GM23338 (cell line): ENCODE results near the gene SYP. TPM values are rescaled to one million over a fixed set of nuclear protein-coding genes. Genes with fewer than 3 reads are reported as not detected.

Experiments used
- ATAC-seq: fragments of 200-7000 bp; cut with Tn5 transposase; 3 replicates; pipeline ENCODE4 v1.9.1; 2020
- DNase-seq: peaks from one replicate; pipeline ENCODE4 v3.0.0-alpha.2; 2015; ENCODE audit warnings: low spot score
- H2AFZ ChIP-seq: fragments of 200-600 bp; sonication (generic); 2 replicates; pipeline ENCODE4 v1.8.0; 2016; ENCODE audit warnings: antibody characterized with exemption, mild to moderate bottlenecking, moderate library complexity
- H3F3A ChIP-seq: fragments of 200-600 bp; sonication (generic); replicated peaks from 2 replicates; pipeline ENCODE4 v1.8.0; 2017; ENCODE audit warnings: antibody characterized with exemption, mixed run types, low read depth
- H3K27ac ChIP-seq: fragments of 200-600 bp; sonication (generic); 2 replicates; pipeline ENCODE4 v1.6.1; 2016; ENCODE audit warnings: low read depth
- H3K27me3 ChIP-seq: fragments of 200-600 bp; sonication (generic); 2 replicates; pipeline ENCODE4 v1.8.0; 2016; ENCODE audit warnings: mild to moderate bottlenecking, mixed run types, moderate library complexity; ENCODE audit not compliant: insufficient read depth
- H3K36me3 ChIP-seq: fragments of 200-600 bp; sonication (generic); 2 replicates; pipeline ENCODE4 v1.8.0; 2016; ENCODE audit warnings: mild to moderate bottlenecking; ENCODE audit not compliant: insufficient read depth
- H3K4me1 ChIP-seq: fragments of 200-600 bp; sonication (generic); 2 replicates; pipeline ENCODE4 v1.8.0; 2016; ENCODE audit warnings: mild to moderate bottlenecking, moderate library complexity; ENCODE audit not compliant: insufficient read depth
- H3K4me2 ChIP-seq: fragments of 200-600 bp; sonication (generic); 2 replicates; pipeline ENCODE4 v1.7.1; 2017; ENCODE audit warnings: mixed run types
- H3K4me3 ChIP-seq: fragments of 200-600 bp; sonication (generic); 2 replicates; pipeline ENCODE4 v1.6.1; 2016; ENCODE audit warnings: mixed run types
- H3K79me2 ChIP-seq: fragments of 200-600 bp; sonication (generic); replicated peaks from 2 replicates; pipeline ENCODE4 v1.8.0; 2017; ENCODE audit warnings: mild to moderate bottlenecking; ENCODE audit not compliant: insufficient read depth
- H3K9me2 ChIP-seq: fragments of 200-600 bp; sonication (generic); 2 replicates; pipeline ENCODE4 v1.8.0; 2017; ENCODE audit not compliant: insufficient read depth
- H4K20me1 ChIP-seq: fragments of 200-600 bp; sonication (generic); replicated peaks from 2 replicates; pipeline ENCODE4 v1.8.0; 2017; ENCODE audit warnings: mild to moderate bottlenecking; ENCODE audit not compliant: insufficient read depth
- H3K27ac Mint-ChIP-seq: 2 replicates; pipeline ENCODE4 v1.8.0; 2020; ENCODE audit warnings: inconsistent platforms, mild to moderate bottlenecking, moderate library complexity, mixed read lengths
- H3K27me3 Mint-ChIP-seq: 3 replicates; pipeline ENCODE4 v1.8.0; 2022; ENCODE audit warnings: low read depth, mild to moderate bottlenecking, moderate library complexity, mixed read lengths, inconsistent platforms; ENCODE audit not compliant: insufficient read depth, poor library complexity
- H3K36me3 Mint-ChIP-seq: 3 replicates; pipeline ENCODE4 v1.8.0; 2021; ENCODE audit warnings: low read depth, mild to moderate bottlenecking, inconsistent platforms, moderate library complexity, mixed read lengths
- H3K4me1 Mint-ChIP-seq: 3 replicates; pipeline ENCODE4 v1.8.0; 2020; ENCODE audit warnings: mild to moderate bottlenecking, inconsistent platforms, mixed read lengths
- H3K4me3 Mint-ChIP-seq: 3 replicates; pipeline ENCODE4 v1.8.0; 2021; ENCODE audit warnings: moderate library complexity, mild to moderate bottlenecking, inconsistent platforms, mixed read lengths
- H3K9me3 Mint-ChIP-seq: 3 replicates; pipeline ENCODE4 v1.8.0; 2020; ENCODE audit warnings: moderate library complexity, mild to moderate bottlenecking, inconsistent platforms, mixed read lengths
- CREB1 ChIP-seq: fragments of 250-450 bp; sonication (Bioruptor Pico); IDR thresholded peaks from 2 replicates; pipeline ENCODE4 v1.5.0; 2020; ENCODE audit warnings: low read depth, mild to moderate bottlenecking, moderate library complexity
- CTCF ChIP-seq, 2 experiments: fragments of 200-600 bp in 1 of 2; sonication (generic) in 1 of 2; conservative IDR thresholded peaks; 2 replicates each; pipeline versions ENCODE4 v1.5.1 to v1.6.1; 2016 to 2017; ENCODE audit warnings: antibody characterized with exemption in 2 of 2, low read depth in 2 of 2, mild to moderate bottlenecking in 2 of 2, moderate library complexity in 1 of 2
- JUNB ChIP-seq: IDR thresholded peaks from one replicate; pipeline ENCODE4 v1.6.1; 2016; ENCODE audit warnings: antibody characterized with exemption; ENCODE audit not compliant: unreplicated experiment
- NANOG ChIP-seq: IDR thresholded peaks from 2 replicates; pipeline ENCODE4 v1.6.1; 2016; ENCODE audit warnings: antibody characterized with exemption, borderline replicate concordance
- POLR2AphosphoS5 ChIP-seq: IDR thresholded peaks from 2 replicates; pipeline ENCODE4 v1.6.1; 2016; ENCODE audit warnings: antibody characterized with exemption, low read depth
- REST ChIP-seq: IDR thresholded peaks from one replicate; pipeline ENCODE4 v1.6.1; 2018; ENCODE audit warnings: antibody characterized with exemption; ENCODE audit not compliant: unreplicated experiment
- STAT1 ChIP-seq: IDR thresholded peaks from one replicate; pipeline ENCODE4 v1.6.1; 2016; ENCODE audit warnings: antibody characterized with exemption; ENCODE audit not compliant: unreplicated experiment
- ZNF114 ChIP-seq: fragments of 250-450 bp; sonication (Bioruptor Pico); IDR thresholded peaks from 2 replicates; pipeline ENCODE4 v1.5.0; 2020; ENCODE audit warnings: mild to moderate bottlenecking, moderate library complexity
- ZNF331 ChIP-seq: fragments of 250-450 bp; sonication (Bioruptor Pico); IDR thresholded peaks from 2 replicates; pipeline ENCODE4 v1.5.0; 2020; ENCODE audit warnings: low read depth, mild to moderate bottlenecking, moderate library complexity
- polyA plus RNA-seq: library from polyadenylated mRNA; unstranded; fragments of >200 nt; fragmentation: Nextera tagmentation; extraction: Ambion mirVana; gene quantifications from 2 replicates; pipeline ENCODE4 v1.2.1, GENCODE V29; 2016
- total RNA-seq: library from RNA; depleted of rRNA; stranded (reverse); fragments of >200 nt; shearing (Covaris generic); gene quantifications from 2 replicates; pipeline ENCODE4 v1.2.3, GENCODE V29; 2014
- TF ChIP-seq, protein P1 (sequence below): fragments of 250-450 bp; sonication (Bioruptor Pico); IDR thresholded peaks from 2 replicates; pipeline ENCODE4 v1.5.0; 2020; ENCODE audit warnings: mild to moderate bottlenecking, moderate library complexity

Gene SYP
- total and polyA plus RNA-seq, 2 experiments from 2014 or later = 3.7 to 9.1 TPM

DNA sequence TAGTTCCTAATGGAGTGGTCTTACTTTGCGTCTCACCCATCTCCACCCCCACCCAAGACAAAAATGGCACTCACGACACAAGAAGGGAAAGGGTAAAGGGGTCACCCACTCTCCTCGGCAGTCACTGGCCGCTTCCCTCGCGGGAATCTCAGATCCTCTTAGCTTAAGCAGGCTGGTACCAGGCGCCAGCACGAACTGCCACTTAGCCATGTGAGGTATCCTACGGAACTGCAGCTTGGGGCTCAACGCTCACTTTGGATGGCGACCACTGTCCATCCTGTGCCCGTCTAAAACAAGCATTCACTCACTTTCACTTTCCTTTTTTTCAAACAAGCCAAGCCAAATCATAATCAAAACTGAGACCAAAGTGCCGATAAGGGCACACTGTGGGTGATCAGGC lies 52.1 kb downstream of the SYP start:
- Histone ChIP-seq H3K27ac (no peak overlapping the region), H3K4me1 (no peaks in the 10 kb centered on the region), H3K4me2 (no peak overlapping the region), H4K20me1 (no peaks in the 10 kb centered on the region), H3K27me3 (no peaks in the 10 kb centered on the region), H3K9me2 (no peaks in the 10 kb centered on the region), H3K79me2 (no peaks in the 10 kb centered on the region), H3K36me3 (no peaks in the 10 kb centered on the region), H2AFZ (no peak overlapping the region), H3K4me3 (no peak overlapping the region), H3F3A (no peaks in the 10 kb centered on the region)
- H3K27ac Mint-ChIP-seq = no peak overlapping the region
- ATAC-seq = no peak
- H3K36me3 Mint-ChIP-seq = no peaks in the 10 kb centered on the region
- no peaks in the 10 kb centered on the region for H3K4me1 Mint-ChIP-seq
- no peak overlapping the region for H3K4me3 Mint-ChIP-seq
- H3K27me3 Mint-ChIP-seq = peaks cover 1% of the 10 kb centered on the region
- DNase-seq = no peak
- no peaks in the 10 kb centered on the region for H3K9me3 Mint-ChIP-seq
- TF ChIP-seq STAT1 (no peak), ZNF331 (no peak), POLR2AphosphoS5 (no peak), NANOG (no peak), JUNB (no peak), CREB1 (CRISPR knock-in tag) (no peak), ZNF114 (CRISPR knock-in tag) (no peak), CTCF (conservative IDR thresholded peaks at IDR 0.05; ENCODE audit: low read depth in 2 of 2) (no peak), REST (no peak)
- TF ChIP-seq, protein P1, sequence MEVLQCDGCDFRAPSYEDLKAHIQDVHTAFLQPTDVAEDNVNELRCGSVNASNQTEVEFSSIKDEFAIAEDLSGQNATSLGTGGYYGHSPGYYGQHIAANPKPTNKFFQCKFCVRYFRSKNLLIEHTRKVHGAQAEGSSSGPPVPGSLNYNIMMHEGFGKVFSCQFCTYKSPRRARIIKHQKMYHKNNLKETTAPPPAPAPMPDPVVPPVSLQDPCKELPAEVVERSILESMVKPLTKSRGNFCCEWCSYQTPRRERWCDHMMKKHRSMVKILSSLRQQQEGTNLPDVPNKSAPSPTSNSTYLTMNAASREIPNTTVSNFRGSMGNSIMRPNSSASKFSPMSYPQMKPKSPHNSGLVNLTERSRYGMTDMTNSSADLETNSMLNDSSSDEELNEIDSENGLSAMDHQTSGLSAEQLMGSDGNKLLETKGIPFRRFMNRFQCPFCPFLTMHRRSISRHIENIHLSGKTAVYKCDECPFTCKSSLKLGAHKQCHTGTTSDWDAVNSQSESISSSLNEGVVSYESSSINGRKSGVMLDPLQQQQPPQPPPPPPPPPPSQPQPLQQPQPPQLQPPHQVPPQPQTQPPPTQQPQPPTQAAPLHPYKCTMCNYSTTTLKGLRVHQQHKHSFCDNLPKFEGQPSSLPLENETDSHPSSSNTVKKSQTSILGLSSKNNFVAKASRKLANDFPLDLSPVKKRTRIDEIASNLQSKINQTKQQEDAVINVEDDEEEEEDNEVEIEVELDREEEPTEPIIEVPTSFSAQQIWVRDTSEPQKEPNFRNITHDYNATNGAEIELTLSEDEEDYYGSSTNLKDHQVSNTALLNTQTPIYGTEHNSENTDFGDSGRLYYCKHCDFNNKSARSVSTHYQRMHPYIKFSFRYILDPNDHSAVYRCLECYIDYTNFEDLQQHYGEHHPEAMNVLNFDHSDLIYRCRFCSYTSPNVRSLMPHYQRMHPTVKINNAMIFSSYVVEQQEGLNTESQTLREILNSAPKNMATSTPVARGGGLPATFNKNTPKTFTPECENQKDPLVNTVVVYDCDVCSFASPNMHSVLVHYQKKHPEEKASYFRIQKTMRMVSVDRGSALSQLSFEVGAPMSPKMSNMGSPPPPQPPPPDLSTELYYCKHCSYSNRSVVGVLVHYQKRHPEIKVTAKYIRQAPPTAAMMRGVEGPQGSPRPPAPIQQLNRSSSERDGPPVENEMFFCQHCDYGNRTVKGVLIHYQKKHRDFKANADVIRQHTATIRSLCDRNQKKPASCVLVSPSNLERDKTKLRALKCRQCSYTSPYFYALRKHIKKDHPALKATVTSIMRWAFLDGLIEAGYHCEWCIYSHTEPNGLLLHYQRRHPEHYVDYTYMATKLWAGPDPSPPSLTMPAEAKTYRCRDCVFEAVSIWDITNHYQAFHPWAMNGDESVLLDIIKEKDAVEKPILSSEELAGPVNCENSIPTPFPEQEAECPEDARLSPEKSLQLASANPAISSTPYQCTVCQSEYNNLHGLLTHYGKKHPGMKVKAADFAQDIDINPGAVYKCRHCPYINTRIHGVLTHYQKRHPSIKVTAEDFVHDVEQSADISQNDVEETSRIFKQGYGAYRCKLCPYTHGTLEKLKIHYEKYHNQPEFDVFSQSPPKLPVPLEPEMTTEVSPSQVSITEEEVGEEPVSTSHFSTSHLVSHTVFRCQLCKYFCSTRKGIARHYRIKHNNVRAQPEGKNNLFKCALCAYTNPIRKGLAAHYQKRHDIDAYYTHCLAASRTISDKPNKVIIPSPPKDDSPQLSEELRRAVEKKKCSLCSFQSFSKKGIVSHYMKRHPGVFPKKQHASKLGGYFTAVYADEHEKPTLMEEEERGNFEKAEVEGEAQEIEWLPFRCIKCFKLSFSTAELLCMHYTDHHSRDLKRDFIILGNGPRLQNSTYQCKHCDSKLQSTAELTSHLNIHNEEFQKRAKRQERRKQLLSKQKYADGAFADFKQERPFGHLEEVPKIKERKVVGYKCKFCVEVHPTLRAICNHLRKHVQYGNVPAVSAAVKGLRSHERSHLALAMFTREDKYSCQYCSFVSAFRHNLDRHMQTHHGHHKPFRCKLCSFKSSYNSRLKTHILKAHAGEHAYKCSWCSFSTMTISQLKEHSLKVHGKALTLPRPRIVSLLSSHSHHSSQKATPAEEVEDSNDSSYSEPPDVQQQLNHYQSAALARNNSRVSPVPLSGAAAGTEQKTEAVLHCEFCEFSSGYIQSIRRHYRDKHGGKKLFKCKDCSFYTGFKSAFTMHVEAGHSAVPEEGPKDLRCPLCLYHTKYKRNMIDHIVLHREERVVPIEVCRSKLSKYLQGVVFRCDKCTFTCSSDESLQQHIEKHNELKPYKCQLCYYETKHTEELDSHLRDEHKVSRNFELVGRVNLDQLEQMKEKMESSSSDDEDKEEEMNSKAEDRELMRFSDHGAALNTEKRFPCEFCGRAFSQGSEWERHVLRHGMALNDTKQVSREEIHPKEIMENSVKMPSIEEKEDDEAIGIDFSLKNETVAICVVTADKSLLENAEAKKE (CRISPR knock-in tag) = no peak
